ENCODE results near the gene C2orf49.

C2orf49 gene

GRCh38 chr2:105337122-105338019 lies at the start of gene C2orf49:
TSS of gene C2orf49 (plus strand) at chr2:105337540. CDS start at chr2:105337588, 48 bp downstream.
- peak; percentile 80 to 84 for DNase-seq

- DNase-seq: peak; percentile 14 to 26
Measured at GRCh38 chr2:105287692-105288091, 49.6 kb upstream of the C2orf49 start.

GRCh38 chr2:105288133-105288532 lies 49.2 kb upstream of the C2orf49 start:
- no peak for DNase-seq

- no peak for DNase-seq
Measured at GRCh38 chr2:105290981-105291660, 46.2 kb upstream of the C2orf49 start.

- no peak for DNase-seq
Measured at GRCh38 chr2:105291981-105292380, 45.4 kb upstream of the C2orf49 start.

GRCh38 chr2:105294046-105294445 lies 43.3 kb upstream of the C2orf49 start:
- no peak for DNase-seq

GRCh38 chr2:105294844-105295481 lies 42.4 kb upstream of the C2orf49 start:
- peak; percentile 37 to 75 for DNase-seq

- no peak for DNase-seq
Measured at GRCh38 chr2:105296017-105296611, 41.2 kb upstream of the C2orf49 start.

GRCh38 chr2:105297216-105297615 lies 40.1 kb upstream of the C2orf49 start:
- DNase-seq: no peak

GRCh38 chr2:105298017-105298416 lies 39.3 kb upstream of the C2orf49 start:
- DNase-seq: no peak

- no peak for DNase-seq
Measured at GRCh38 chr2:105299290-105299689, 38.0 kb upstream of the C2orf49 start.

- DNase-seq: no peak
Measured at GRCh38 chr2:105301646-105302045, 35.7 kb upstream of the C2orf49 start.

GRCh38 chr2:105307146-105307545 lies 30.2 kb upstream of the C2orf49 start:
- DNase-seq: no peak

GRCh38 chr2:105307550-105307949 lies 29.8 kb upstream of the C2orf49 start:
- DNase-seq: no peak

- DNase-seq: no peak
Measured at GRCh38 chr2:105307962-105308361, 29.4 kb upstream of the C2orf49 start.

- no peak for DNase-seq
Measured at GRCh38 chr2:105308382-105309146, 28.8 kb upstream of the C2orf49 start.

- DNase-seq: no peak
Measured at GRCh38 chr2:105309147-105309545, 28.2 kb upstream of the C2orf49 start.

GRCh38 chr2:105313877-105314276 lies 23.5 kb upstream of the C2orf49 start:
- DNase-seq: no peak

- no peak for DNase-seq
Measured at GRCh38 chr2:105315314-105315713, 22.0 kb upstream of the C2orf49 start.

- no peak for DNase-seq
Measured at GRCh38 chr2:105317937-105318336, 19.4 kb upstream of the C2orf49 start.

GRCh38 chr2:105320651-105321215 lies 16.6 kb upstream of the C2orf49 start:
- DNase-seq: peak; percentile 50 to 85
